ENCODE measurements around the gene RAPGEF5.
"Not testable (repeated sequence)": the region's sequence is repeated elsewhere in the genome, so short reads cannot be mapped to it uniquely, and the experiment has no call there.

The RAPGEF5 gene

GRCh38 chr7:22110227-22110839 is 246.6 kb downstream of the RAPGEF5 start:
- DNase-seq = peak; percentile 85

DNA sequence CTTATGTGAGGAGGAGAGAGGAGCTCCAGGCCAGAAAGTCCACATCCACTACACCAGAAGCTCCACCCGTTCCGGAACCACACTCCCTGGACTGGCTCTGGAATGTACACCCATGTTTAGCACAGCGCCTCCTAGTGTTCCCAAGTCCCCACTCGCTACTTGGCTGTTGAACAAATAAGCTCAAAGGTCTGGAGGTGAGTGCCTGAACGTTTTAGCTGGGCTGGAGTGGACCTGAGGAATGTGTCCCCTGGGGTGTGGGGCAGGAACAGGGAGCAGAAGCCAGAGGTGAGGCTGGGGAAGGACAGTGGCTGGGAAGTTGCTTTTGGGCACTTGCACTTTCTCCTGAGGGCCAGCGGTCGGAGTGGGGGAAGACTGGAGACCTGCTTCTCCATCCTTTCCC is 247.2 kb downstream of the RAPGEF5 start:
- DNase-seq = no peak

- no peak for DNase-seq
Observed at GRCh38 chr7:22108151-22108845, 248.7 kb downstream of the RAPGEF5 start.

GRCh38 chr7:22105550-22105949 is 251.4 kb downstream of the RAPGEF5 start:
- DNase-seq = no peak

DNA sequence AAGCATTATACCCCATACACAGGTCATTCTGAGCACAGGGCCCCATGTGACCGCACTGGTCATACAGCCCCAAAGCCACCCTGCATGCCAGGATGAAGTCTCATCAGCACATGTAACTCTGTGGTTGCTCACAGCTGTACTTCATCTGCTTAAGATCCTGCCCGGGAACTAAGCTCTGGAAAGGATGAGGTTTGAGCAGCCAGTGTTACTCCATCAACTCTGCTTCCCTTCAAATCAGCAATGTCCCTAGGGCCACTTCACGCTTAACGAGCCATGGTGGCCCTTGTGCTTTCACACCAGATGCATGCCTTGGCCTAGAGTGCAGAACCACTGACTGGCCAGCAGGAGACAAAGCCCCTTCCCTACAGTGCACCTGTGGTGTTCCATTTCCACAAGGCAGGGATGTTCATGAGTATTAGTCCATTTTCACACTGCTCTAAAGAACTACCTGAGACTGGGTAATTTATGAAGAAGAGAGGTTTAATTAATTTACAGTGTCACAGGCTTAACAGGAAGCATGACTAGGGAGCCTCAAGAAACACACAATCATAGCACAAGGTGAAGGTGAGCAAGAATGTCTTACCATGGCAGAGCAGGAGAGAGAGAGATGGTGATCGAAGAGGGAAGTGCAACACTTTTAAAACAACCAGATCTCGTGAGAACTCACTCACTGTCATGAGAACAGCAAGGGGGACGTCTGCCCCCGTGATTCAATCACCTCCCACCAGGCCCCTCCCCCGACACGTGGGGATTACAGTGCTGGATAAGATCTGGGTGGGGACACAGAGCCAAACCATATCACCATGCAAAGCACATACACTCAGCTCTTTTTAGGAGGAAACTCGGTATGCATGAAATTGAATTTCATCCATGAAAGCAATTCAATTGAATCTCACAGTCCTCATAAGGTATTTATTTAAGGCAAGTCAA is 262.3 kb downstream of the RAPGEF5 start:
- no peak for DNase-seq

DNA sequence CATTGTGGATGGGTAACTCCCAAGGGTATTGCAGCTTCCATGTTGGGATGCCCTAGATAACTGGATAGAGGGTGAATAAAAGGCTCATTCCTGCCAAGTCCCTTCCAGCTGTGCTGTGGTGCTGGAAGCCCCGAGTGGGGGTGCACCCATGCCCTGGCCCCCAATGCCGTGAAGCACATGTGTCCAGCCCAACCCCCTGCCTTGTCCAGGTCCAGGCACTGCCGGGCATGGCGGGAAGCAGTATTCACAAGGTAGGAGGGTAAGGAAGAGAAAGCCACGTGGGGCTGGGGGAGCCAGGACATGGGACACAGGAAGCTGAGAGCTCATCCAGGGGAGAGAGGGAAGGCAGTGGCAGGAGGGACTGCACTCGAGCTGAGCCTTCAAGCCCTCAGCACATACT is 263.0 kb downstream of the RAPGEF5 start:
- no peak for DNase-seq

GRCh38 chr7:22093001-22093400 is 264.0 kb downstream of the RAPGEF5 start:
- no peak for DNase-seq

GRCh38 chr7:22090958-22091525 is 265.9 kb downstream of the RAPGEF5 start:
- DNase-seq = not testable (repeated sequence)

- DNase-seq = no peak
Observed at GRCh38 chr7:22090512-22090911, 266.4 kb downstream of the RAPGEF5 start.

DNA sequence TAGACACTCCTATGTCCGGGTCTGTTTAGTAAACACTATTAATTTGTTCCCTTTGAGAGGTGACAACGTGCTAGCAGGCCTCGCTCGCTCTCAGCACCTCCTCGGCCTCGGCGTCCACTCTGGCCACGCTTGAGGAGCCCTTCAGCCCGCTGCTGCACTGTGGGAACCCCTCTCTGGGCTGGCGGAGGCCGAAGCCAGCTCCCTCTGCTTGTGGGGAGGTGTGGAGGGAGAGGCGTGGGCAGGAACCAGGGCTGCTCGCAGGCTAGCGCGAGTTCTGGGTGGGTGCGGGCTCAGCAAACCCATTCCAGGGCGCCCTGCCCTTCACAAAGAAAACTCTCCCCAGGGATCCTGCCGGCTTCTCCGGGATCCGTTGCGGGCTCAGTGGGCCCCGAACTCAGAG is 266.8 kb downstream of the RAPGEF5 start:
- DNase-seq = no peak

DNA sequence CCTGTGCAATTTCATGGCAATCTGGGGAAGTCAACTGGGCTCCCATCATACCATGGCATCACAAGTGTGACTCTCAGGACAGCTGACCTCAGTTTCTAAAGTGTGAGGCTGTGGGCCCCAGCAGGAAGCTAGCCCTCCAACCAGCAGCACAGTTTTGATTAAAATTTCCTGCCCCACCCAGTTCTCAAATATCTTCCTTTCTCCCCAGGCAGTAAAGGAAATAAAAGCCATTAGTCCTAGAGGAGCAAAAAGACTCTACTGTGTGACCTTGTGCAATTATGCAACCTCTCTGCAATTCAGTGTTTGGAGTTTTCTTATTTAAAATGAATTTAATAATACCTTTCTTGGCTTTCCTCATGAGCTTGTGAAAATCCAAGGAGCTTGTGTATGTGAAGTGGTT is 268.1 kb downstream of the RAPGEF5 start:
- DNase-seq = no peak

DNA sequence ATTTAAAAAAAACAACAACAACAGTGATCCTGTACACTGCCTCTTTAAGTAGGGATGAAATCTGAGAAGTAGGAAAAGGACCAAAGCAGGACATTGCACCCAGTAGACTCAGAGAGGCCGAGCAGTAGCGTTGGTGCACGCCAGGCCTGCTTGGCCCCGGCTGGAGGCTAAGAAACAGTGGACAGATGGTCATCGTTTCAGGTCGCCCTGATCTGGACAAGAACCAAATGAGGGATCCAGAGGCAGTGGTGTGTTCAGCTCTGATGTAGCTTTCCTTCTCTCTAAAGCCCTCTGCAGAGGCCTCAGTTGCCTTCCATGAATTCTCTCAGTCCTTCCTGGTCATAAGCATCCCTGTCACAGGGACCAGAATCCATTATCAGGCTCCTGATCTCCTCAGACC is 269.1 kb downstream of the RAPGEF5 start:
- DNase-seq = no peak

- no peak for DNase-seq
Observed at GRCh38 chr7:22083704-22084240, 273.2 kb downstream of the RAPGEF5 start.

- peak; percentile 70 for DNase-seq
Observed at GRCh38 chr7:22082886-22083703, 273.9 kb downstream of the RAPGEF5 start.

- DNase-seq = no peak
Observed at GRCh38 chr7:22082553-22082885, 274.4 kb downstream of the RAPGEF5 start.

GRCh38 chr7:22080219-22080618 is 276.7 kb downstream of the RAPGEF5 start:
- not testable (repeated sequence) for DNase-seq

- DNase-seq = not testable (repeated sequence)
Observed at GRCh38 chr7:22078872-22079271, 278.1 kb downstream of the RAPGEF5 start.

DNA sequence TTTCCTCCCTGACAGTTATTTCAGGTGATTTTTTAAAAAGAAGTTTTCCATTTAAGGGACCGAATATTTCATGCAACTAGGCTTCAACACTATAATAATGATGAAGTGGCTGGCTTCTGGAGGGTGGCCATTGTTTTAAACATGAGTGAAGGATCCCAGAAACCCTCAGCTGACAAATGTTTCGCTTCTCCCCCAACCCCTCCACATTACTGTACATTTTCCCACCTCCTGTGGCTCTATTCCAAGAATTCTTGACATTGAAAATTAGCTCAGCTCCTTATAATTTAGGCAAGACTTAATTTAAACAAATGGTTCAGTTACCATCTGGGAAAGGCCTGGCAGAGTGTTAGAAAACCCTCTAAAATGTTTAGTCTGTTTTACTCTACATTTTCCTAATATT is 281.4 kb downstream of the RAPGEF5 start:
- no peak for DNase-seq

GRCh38 chr7:22074897-22075296 is 282.1 kb downstream of the RAPGEF5 start:
- peak; percentile 26 for DNase-seq

All from NCI-H1105 treated with DMSO at 0.1 percent for 48 hours (cell line).